Measurements from ENCODE around the gene PLSCR1.

PLSCR1 gene, protein sequence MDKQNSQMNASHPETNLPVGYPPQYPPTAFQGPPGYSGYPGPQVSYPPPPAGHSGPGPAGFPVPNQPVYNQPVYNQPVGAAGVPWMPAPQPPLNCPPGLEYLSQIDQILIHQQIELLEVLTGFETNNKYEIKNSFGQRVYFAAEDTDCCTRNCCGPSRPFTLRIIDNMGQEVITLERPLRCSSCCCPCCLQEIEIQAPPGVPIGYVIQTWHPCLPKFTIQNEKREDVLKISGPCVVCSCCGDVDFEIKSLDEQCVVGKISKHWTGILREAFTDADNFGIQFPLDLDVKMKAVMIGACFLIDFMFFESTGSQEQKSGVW

DNA sequence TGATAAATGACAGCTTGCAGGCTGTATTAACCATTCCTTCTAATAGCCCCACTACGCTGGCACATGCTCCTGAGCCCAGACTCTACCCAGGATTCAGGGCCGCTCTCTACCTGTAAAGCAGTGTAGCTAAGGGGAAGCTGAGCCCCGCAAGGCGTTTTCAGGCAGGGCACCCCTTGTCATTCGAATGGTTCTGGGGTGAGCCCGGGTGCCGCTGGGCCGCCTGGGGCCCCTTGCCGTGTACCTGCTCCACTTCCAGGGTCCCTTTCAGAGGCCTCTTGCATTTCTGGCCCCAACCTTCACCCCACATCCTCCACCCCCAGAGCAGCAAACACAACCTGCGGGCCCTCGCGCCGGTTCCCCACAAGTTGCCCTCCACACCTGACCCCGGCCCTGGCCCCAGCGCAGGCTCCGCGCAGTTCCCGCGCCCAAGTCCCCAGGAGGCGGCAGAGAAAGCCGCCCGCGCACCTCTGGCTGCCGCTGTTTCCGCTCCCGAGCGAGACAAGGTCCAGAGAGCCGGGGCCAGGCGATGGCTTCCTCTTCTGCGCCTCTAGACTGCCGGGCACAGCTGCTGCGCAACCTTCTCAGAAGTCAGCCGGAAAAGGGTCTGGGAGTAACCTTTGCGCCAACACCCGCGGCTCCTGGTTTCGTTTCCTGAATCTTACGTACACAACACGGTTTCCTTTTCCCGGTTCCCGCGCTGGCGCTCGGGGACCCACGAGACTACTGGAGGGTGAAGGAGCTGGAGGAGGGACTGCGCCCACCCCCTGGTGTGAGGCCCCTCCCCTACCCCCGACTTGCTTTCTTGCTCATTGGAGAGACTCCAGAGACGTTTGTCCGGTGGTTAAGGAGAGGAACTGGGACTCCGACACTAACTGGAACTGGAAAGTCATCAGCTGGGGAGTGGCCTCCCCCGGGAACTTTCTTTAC, at the start of gene PLSCR1:
PLSCR1 (minus strand) TSS at position 606 of the 927 bp plus-strand sequence. CDS start 8,055 bp downstream, outside the sequence.
- peak; percentile 41 to 67 for DNase-seq (ENCODE audit: low read depth in 2 of 2)

DNA sequence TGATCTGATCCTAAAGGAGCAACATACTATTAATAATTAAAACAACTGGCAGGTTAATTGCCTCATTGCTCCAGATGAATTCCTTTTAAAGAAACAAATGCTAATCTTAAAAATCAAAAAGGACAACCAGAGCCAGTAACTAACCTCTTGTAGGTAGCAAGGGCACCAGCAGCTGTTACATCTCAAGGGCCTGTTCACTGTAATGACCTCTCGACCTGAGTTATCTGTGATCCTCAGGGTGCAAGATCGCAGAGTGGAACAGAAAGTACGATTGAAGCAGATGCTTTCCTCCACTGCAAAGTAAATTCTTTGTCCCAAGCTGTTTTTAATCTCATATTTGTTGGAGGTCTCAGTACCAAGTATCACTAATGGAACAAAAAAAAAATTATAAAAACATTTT, 49.4 kb upstream of the PLSCR1 start:
- DNase-seq (ENCODE audit: low read depth in 2 of 2) = no peak

DNA sequence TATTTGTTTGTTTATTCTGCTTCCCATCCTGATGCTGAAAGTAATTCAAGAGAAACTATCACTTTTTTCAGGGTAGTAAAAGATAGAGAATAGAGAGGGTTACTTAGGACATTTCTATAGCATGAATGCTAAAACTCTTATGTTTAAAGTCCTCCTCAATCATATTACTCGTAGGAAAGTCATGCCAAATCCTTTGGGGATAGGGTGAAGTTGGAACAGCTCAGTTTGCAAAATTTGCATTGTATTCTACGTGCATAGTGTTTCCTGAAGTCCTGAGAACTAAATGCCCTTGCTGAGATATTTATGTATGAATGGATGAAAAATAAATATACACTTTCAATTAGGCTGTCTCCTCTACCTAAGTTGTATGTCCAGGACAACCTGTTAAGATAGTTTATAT, 46.1 kb upstream of the PLSCR1 start:
- DNase-seq (ENCODE audit: low read depth in 2 of 2) = no peak

DNA sequence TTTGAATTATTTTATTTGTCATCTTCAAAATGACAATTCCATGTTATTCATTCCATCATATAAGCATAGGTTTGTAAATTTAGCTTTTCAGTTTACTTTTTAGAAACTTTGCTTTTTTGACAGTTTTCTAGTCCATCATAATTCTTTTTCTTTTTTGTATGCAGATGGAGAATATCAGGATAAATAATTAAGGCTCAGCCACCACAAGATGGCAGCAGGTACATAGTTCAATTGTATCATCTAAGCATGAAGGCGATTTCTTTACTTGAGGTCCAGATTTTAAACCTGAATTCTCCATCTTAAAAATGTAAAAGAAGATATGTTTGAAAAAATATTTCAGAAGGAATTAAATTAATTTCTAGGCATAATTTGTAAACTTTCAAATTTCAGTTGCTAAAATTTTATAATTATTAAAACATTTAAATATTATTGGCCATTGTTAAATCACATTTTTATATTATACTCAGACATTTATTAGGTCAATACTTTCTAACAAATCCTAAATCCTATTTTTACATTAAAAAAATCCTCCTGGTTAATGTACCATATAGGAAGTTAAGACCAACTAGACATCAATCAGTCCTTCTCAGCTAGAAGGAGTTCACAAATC, 45.6 kb upstream of the PLSCR1 start:
- no peak for DNase-seq (ENCODE audit: low read depth in 2 of 2)

DNA sequence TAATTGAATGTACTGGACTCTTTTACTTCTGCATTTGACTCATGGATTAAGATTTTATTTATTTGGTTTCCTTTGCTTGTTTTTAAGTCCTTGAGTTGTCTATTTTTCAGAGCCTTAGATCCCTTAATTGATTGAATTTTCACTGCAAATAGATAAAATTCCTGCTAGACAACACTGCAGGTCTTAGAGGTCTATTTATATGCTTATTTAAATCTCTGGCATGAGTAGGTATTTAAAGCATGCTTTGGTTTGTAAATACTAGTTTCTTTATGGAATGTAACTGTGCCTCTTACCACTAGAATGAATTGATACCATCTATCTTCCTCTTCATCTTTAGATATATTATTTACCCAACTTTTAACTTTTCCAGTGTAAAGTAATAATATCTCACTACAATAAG, 40.7 kb upstream of the PLSCR1 start:
- DNase-seq (ENCODE audit: low read depth in 2 of 2) = no peak

DNA sequence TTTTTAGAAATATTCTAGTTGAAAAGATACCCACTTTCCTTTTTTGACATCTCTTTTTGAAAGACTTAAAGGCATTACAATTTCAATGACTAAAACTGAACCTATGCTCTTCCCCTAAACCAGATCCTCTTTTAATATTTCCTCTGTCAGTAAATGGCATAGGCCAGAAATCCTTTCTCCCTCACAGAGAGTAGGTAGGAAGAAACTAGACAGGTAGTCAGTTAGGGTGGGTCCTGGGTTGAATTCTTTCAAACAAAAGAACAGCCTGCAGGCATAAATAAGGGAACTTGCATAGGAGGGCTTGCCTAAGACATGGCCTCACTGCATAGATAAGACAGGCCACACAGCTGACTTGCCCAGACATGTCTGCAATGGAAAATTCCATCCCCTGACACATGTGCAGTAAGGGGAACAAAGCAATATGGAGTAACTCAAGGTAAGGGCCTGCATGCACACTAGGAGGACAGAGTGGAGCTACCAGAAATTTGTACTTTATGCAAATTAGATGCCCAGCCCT, 37.6 kb upstream of the PLSCR1 start:
- DNase-seq (ENCODE audit: low read depth in 2 of 2) = no peak

DNA sequence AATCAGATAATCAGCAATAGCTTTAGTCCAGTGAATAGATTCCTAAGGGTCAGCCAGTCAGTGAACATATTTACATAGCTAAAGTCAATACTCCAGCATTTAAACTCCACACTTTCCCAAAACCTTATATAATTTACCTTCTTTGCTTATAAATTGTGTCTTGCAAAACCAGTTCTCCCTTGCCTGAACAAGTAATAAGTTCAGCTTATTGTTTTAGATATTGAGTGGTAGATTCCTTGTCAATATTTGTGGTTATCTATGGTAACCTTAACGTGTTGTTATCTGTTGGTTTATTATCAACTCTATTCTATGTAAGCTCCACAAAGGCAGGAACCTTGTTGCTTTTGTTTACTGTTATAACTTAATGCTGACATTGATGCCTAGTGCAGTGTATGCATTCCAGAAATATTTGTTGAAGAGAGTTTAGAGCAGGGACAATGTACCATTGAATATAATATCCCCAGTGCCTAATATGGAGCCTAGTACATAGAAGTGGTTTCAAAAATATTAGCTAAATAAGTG, 36.7 kb upstream of the PLSCR1 start:
- DNase-seq (ENCODE audit: low read depth in 2 of 2) = no peak

DNA sequence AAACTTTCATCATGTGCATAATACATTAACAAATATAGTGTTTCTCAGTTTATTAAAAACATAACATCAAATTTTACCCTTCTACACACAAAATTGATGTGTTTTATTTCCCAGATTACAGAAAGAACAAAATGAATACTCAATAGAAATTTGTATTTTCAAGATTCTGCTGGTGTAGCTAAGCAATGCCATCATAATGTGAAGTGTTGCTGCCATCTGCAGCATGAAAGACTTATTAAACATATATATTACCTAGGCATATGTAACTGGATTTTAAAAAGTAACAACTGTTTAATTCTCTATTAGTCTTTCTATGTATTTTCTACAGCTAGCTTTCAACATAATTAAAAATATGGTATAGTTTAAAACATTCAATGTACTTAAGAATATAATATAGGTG, 33.3 kb upstream of the PLSCR1 start:
- no peak for DNase-seq (ENCODE audit: low read depth in 2 of 2)

DNA sequence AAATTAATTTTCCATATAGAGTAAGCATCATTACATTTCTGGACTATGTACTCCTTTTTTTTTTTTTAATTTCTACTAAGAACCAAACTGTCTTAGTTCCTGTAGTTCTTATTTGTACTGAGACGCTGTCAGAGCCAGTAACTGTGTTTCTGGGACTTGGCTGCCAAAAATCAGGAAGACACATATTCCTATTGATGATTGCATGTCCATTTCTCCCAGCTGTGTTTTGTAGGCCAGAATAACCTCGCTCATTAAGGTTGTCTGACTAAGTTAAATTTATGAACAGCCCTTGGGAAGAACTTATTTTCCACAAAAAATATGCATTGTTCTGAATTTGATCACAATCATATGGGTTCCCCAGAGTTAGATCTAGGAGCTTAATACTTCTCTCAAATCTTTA, 31.2 kb upstream of the PLSCR1 start:
- DNase-seq (ENCODE audit: low read depth in 2 of 2) = no peak

DNA sequence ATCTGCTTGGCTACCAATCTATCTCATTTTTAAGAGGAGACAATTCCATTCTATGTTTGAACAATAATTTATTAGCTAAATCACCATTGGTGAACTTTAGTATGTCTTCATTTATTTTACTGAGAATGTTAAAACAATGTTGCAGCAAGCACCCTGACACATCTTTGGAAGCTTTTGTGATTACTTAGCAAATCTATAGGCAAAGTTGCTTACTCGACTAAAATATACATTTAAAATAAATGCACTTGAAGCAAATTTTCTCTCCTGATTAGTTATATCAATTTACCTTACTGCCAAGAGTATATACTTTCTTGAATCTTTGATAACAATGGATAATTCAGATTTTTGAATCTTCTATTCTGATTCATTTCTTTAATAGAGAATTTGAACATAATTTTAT, 29.8 kb upstream of the PLSCR1 start:
- DNase-seq (ENCODE audit: low read depth in 2 of 2) = no peak

DNA sequence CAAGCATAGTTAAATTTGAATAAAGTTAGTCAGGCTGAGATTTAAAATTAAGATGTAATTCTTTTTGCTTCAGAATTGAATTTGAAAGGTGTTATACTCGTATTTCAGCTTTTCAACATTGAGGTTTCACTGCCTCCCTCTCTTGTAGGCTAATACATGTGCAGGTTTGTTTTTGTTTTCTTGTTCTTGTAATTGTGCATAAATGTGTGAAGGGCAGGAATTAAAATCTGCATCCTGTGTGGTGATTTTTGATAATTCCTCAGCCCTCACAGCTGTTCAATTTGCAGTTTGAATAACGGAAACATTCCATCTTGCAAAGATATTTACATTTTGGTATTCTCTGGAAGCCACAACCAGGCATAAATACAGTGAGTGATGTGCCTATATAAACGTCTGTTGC, 24.9 kb upstream of the PLSCR1 start:
- no peak for DNase-seq (ENCODE audit: low read depth in 2 of 2)

DNA sequence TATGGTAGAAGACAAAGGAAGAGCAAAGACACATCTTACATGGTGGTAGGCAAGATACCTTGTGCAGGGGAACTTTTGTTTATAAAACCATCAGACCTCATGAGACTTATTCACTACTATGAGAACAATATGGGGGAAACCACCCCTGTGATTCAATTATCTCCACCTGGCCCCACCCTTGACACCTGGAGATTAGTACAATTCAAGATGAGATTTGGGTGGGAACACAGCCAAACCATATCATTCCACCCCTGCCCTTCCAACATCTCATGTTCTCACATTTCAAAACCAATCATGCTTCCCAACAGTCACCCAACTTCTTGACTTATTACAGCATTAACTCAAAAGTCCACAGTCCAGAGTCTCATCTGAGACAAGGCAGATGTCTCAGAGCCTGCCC, 21.7 kb upstream of the PLSCR1 start:
- DNase-seq (ENCODE audit: low read depth in 2 of 2) = no peak

DNA sequence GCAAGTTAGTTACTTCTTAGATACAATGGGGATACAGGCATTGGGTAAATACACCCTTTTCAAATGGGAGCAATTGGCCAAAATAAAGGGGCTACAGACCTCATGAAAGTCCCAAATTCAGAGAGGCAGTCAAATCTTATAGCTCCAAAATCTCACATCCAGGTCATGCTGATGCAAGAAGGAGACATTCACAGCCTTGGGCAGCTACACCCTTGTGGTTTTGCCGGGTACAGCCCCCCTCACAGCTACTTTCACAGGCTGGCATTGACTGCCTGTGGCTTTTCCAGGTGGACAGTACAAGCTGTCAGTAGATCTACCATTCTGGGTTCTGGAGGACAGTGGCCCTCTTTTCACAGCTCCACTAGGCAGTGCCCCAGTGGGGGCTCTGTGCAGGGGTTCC, 17.5 kb upstream of the PLSCR1 start:
- no peak for DNase-seq (ENCODE audit: low read depth in 2 of 2)

DNA sequence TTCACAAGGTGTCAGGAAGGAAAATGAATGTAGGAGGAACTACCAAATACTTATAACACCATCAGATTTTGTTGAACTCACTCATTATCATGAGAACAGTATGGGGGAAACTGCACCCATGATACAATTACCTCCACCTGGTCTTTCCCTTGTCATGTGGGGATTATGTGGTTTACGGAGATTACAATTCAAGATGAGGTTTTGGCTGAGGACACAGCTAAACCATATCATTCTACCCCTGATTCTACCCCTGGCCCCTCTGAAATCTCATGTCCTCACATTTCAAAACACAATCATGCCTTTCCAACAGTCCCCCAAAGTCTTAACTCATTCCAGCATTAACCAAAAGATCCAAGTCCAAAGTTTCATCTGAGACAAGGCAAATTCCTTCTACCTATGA, 17.1 kb upstream of the PLSCR1 start:
- no peak for DNase-seq (ENCODE audit: low read depth in 2 of 2)

DNA sequence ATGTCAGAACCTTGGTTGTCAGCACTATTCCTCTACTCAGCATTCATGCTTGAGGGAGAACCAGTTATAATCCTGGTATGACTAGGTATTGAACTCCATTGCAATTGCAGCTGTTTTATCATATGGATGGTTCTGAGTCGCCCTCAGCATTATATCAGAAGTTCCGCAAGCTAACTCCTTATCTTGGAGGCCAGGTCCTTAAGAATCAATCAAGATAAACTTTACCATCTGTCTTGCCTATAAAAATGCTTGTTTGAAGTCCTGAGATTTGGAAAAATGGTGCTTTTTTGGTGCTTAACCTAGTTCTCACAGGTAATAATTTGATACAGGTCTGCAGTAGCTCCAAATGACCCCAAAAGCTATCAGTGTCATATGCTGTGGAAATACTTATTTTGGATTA, 16.3 kb upstream of the PLSCR1 start:
- DNase-seq (ENCODE audit: low read depth in 2 of 2) = no peak

DNA sequence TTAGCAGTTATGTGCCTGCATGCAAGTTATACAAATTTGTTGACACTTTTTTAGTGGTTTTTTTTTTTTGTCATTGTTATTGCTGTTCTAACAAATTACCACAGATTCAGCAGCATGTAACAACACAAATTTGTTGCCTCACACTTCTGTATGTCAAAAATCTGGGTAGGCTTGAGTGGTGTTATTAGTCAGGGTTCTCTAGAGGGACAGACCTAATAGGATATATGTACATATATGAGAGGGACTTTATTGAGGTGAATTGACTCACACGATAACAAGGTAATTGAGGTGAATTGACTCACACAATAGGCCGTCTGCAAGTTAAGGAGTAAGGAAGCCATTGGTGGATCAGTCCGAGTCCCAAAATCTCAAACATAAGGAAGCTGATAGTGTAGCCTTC, 15.0 kb upstream of the PLSCR1 start:
- no peak for DNase-seq (ENCODE audit: low read depth in 2 of 2)

DNA sequence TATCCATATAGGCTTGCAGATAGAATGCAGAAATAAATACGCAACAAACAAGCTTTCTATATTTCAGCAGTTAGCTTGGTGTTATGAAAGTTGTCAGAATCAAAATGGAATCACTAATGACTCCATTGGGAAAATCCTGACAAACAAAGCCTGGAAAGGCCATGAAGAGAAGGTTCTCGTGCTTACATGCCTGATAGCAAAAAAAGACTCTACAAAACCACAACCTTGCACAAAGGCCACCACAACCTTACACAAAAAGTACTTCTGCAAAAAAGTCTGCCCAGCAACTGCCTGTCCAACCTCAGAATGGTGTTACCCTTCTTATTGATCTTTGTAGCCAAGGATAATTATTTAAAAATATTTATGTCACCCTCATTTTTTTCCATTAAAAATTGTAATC, 14.4 kb upstream of the PLSCR1 start:
- DNase-seq (ENCODE audit: low read depth in 2 of 2) = no peak

DNA sequence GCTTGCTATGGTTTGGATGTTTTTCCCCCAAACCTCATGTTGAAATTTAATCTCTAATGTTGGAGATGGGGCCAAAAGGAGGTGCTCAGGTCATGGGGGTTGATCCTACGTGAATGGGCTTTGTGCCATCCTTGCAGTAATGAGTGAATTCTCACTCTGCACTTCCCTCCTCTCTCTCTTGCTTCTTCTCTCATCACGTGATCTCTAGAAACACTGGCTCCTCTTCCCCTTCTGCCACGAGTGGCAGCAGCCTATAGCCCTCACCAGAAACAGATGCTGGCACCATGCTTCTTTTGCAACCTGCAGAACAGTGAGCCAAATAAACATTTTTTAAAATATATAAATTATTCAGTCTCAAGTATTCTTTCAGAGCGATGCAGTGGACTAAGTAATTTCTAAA, 13.3 kb upstream of the PLSCR1 start:
- no peak for DNase-seq (ENCODE audit: low read depth in 2 of 2)

DNA sequence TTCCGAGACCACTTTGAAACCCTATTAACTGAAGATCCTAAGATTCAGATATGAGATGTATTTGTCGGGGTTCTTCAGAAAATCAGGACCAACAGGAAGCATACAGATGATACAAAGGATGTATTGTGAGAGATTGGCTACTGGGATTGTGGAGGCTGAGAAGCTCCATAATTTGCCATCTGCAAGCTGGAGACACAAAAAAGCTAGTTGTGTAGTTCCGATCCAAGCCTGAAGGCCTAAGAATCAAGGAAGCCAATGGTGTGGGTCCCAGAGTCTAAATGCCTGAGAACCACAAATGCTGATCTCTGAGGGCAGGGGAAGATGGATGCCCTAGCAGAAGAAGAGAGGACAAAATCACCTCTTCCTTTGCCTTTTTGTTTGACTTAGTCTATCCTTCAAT, 10.9 kb upstream of the PLSCR1 start:
- no peak for DNase-seq (ENCODE audit: low read depth in 2 of 2)

DNA sequence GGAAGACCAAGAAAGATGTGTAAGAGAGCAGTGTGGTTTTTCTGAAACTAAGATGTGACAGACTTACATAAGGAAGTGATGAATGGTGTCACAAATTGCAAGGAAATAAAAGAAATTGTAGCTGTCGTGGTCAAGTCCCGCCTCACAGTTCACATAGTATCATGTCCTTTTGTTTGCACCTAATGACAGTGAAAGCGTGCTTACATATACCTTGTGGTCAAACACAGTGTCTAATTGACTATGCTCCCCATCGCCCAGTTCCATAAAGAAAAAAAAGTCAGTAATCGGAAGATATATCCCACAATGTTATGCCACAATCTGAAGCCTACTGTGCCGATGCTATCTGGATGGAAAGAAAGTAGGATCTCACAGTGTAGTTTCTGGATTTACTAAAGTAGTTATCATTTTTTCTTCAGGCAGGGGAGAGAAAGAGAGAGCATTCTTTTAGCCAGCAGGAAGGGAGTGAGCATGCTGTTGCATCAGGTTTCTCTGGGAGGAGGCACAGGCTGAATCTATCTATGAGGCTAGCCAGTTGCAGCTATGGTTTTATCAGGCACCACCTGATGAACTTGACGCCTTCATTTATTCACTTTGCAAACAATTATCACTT, 9.8 kb upstream of the PLSCR1 start:
- DNase-seq (ENCODE audit: low read depth in 2 of 2) = no peak

DNA sequence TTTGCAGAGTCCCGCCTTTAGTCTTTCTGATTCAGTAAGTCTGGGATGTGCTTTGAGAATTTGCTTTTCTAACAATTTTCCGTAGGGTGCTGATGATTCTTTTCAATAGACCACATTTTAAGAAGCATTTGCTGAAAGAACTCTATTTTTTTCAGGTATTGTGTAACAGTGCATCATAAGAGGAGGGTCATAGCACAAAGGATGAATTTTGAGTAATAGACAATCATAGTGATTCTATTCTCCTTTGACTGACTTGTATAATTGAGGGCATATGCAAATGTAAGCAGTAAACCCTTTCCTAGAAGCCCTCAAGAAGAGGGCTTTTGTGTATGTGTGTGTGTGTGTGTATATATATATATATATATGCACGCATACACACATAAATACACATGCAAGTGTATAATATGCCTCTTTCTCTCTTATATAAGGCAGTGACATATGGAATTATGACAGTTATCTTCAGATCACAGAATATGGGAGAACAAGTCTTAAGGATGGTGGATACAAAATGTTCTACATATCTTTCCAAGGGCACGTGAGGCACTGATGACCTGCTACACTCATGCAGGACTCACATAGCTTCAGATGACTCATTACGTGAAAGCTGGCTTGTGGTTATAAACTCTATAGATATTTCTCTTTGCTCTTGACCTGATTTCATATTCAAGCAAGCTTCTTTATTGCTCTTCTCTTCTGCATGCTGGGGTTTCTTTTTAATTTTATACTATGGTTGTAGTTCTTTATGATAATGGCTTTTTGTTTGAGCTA, 6.5 kb upstream of the PLSCR1 start:
- no peak for DNase-seq (ENCODE audit: low read depth in 2 of 2)
